ENCODE data around the gene CPLX3. TPM values are rescaled to one million over a fixed set of nuclear protein-coding genes. Genes with fewer than 3 reads are reported as not detected.

Gene CPLX3
- total and polyA plus RNA-seq, 2 experiments from 2014 or later: not detected

- WGBS (ENCODE audit: low lambda C conversion rate, missing lambda C conversion rate): 69% methylated on average over 4 of the region's 4 CpGs
- Histone ChIP-seq H3K27ac (no peak overlapping the region), H3K79me2 (no peaks in the 10 kb centered on the region), H2AFZ (no peak overlapping the region), H3K4me3 (no peak overlapping the region), H3K27me3 (no peaks in the 10 kb centered on the region), H3K36me3 (replicated peaks; ENCODE audit: insufficient read depth, low read depth) (no peaks in the 10 kb centered on the region), H4K20me1 (ENCODE audit: insufficient read depth, poor library complexity, severe bottlenecking) (no peaks in the 10 kb centered on the region), H3K9me2 (replicated peaks; ENCODE audit: insufficient read depth) (no peaks in the 10 kb centered on the region), H3K4me1 (ENCODE audit: insufficient read depth) (no peaks in the 10 kb centered on the region), H3K4me2 (no peak overlapping the region), H3K9me3 (ENCODE audit: low read depth) (no peaks in the 10 kb centered on the region)
- TF ChIP-seq CTCF (IDR thresholded peaks at IDR 0.05; ENCODE audit: poor library complexity) (no peak), EZH2 (IDR thresholded peaks at IDR 0.05; ENCODE audit: borderline replicate concordance) (no peak), EZH2phosphoT487 (IDR thresholded peaks at IDR 0.05; ENCODE audit: low read depth, severe bottlenecking, unreplicated experiment) (no peak)
- DNase-seq (ENCODE audit: low spot score): no peak
Measured at GRCh38 chr15:74808840-74809229, 17.6 kb upstream of the CPLX3 start.

GRCh38 chr15:74809242-74809641 lies 17.2 kb upstream of the CPLX3 start:
- no peaks in the 10 kb centered on the region for H3K79me2 ChIP-seq
- H3K36me3 ChIP-seq (replicated peaks; ENCODE audit: insufficient read depth, low read depth): no peaks in the 10 kb centered on the region
- no peaks in the 10 kb centered on the region for H3K9me2 ChIP-seq (replicated peaks; ENCODE audit: insufficient read depth)
- no peaks in the 10 kb centered on the region for H4K20me1 ChIP-seq (ENCODE audit: insufficient read depth, poor library complexity, severe bottlenecking)
- H2AFZ ChIP-seq: no peak overlapping the region
- 75% methylated on average over 3 of the region's 5 CpGs for WGBS (ENCODE audit: low lambda C conversion rate, missing lambda C conversion rate)
- H3K4me1 ChIP-seq (ENCODE audit: insufficient read depth): no peaks in the 10 kb centered on the region
- no peak for DNase-seq (ENCODE audit: low spot score)
- no peaks in the 10 kb centered on the region for H3K27me3 ChIP-seq
- no peak overlapping the region for H3K4me3 ChIP-seq
- no peak overlapping the region for H3K27ac ChIP-seq
- H3K9me3 ChIP-seq (ENCODE audit: low read depth): no peaks in the 10 kb centered on the region
- no peak overlapping the region for H3K4me2 ChIP-seq
- TF ChIP-seq EZH2phosphoT487 (IDR thresholded peaks at IDR 0.05; ENCODE audit: low read depth, severe bottlenecking, unreplicated experiment) (no peak), CTCF (IDR thresholded peaks at IDR 0.05; ENCODE audit: poor library complexity) (no peak), EZH2 (IDR thresholded peaks at IDR 0.05; ENCODE audit: borderline replicate concordance) (no peak)

- DNase-seq (ENCODE audit: low spot score): no peak
- Histone ChIP-seq H3K27ac (no peak overlapping the region), H3K79me2 (no peaks in the 10 kb centered on the region), H4K20me1 (ENCODE audit: insufficient read depth, poor library complexity, severe bottlenecking) (no peaks in the 10 kb centered on the region), H3K9me3 (ENCODE audit: low read depth) (no peaks in the 10 kb centered on the region), H3K9me2 (replicated peaks; ENCODE audit: insufficient read depth) (no peaks in the 10 kb centered on the region), H3K36me3 (replicated peaks; ENCODE audit: insufficient read depth, low read depth) (no peaks in the 10 kb centered on the region), H3K4me2 (no peak overlapping the region), H2AFZ (no peak overlapping the region), H3K4me3 (no peak overlapping the region), H3K4me1 (ENCODE audit: insufficient read depth) (no peaks in the 10 kb centered on the region), H3K27me3 (no peaks in the 10 kb centered on the region)
- 85% methylated on average over 3 of the region's 3 CpGs for WGBS (ENCODE audit: low lambda C conversion rate, missing lambda C conversion rate)
- TF ChIP-seq EZH2 (IDR thresholded peaks at IDR 0.05; ENCODE audit: borderline replicate concordance): no peak
- no peak for TF ChIP-seq CTCF (IDR thresholded peaks at IDR 0.05; ENCODE audit: poor library complexity)
- no peak for TF ChIP-seq EZH2phosphoT487 (IDR thresholded peaks at IDR 0.05; ENCODE audit: low read depth, severe bottlenecking, unreplicated experiment)
Measured at GRCh38 chr15:74809956-74810355, 16.5 kb upstream of the CPLX3 start.

- TF ChIP-seq EZH2phosphoT487 (IDR thresholded peaks at IDR 0.05; ENCODE audit: low read depth, severe bottlenecking, unreplicated experiment) (no peak), CTCF (IDR thresholded peaks at IDR 0.05; ENCODE audit: poor library complexity) (no peak), EZH2 (IDR thresholded peaks at IDR 0.05; ENCODE audit: borderline replicate concordance) (no peak)
- no peak within 1 kb of the TSS for H3K4me3 ChIP-seq
- WGBS (ENCODE audit: low lambda C conversion rate, missing lambda C conversion rate): 84% methylated on average over 12 of the region's 12 CpGs
- H3K4me2 ChIP-seq: no peak within 1 kb of the TSS
- no peaks in the 10 kb centered on the region for H3K36me3 ChIP-seq (replicated peaks; ENCODE audit: insufficient read depth, low read depth)
- no peaks in the 10 kb centered on the region for H4K20me1 ChIP-seq (ENCODE audit: insufficient read depth, poor library complexity, severe bottlenecking)
- H3K9me3 ChIP-seq (ENCODE audit: low read depth): no peaks in the 10 kb centered on the region
- H3K27ac ChIP-seq: no peak within 1 kb of the TSS
- H2AFZ ChIP-seq: no peak within 1 kb of the TSS
- H3K27me3 ChIP-seq: no peaks in the 10 kb centered on the region
- no peaks in the 10 kb centered on the region for H3K4me1 ChIP-seq (ENCODE audit: insufficient read depth)
- no peak for DNase-seq (ENCODE audit: low spot score)
- no peaks in the 10 kb centered on the region for H3K9me2 ChIP-seq (replicated peaks; ENCODE audit: insufficient read depth)
- no peaks in the 10 kb centered on the region for H3K79me2 ChIP-seq
Measured at GRCh38 chr15:74812533-74812932, 13.9 kb upstream of the CPLX3 start, which contains the start of gene LMAN1L. TSS of gene LMAN1L (plus strand) at chr15:74812835. CDS start at chr15:74812855, 20 bp downstream.
